Stomach (tissue), 4 donors: ENCODE measurements around the gene CTNNA3.

Experiments
- POLR2A ChIP-seq, 4 donors: fragments of 450-650 bp; IDR thresholded peaks; one replicate each; pipeline ENCODE4 v1.6.1; 2016; ENCODE audit warnings: antibody characterized with exemption in 4 of 4, control low read depth in 2 of 4, mild to moderate bottlenecking in 1 of 4, moderate library complexity in 1 of 4
- TF ChIP-seq, protein P1 (sequence below), 7 experiments: fragments of 450-650 bp in 4 of 7; fragments of 200-600 bp in 3 of 7; sonication (generic) in 3 of 7; IDR thresholded peaks; one replicate each; pipeline ENCODE4 v1.5.1; 2016 to 2019; ENCODE audit warnings: antibody characterized with exemption in 7 of 7, control low read depth in 2 of 7, mild to moderate bottlenecking in 1 of 7

DNA sequence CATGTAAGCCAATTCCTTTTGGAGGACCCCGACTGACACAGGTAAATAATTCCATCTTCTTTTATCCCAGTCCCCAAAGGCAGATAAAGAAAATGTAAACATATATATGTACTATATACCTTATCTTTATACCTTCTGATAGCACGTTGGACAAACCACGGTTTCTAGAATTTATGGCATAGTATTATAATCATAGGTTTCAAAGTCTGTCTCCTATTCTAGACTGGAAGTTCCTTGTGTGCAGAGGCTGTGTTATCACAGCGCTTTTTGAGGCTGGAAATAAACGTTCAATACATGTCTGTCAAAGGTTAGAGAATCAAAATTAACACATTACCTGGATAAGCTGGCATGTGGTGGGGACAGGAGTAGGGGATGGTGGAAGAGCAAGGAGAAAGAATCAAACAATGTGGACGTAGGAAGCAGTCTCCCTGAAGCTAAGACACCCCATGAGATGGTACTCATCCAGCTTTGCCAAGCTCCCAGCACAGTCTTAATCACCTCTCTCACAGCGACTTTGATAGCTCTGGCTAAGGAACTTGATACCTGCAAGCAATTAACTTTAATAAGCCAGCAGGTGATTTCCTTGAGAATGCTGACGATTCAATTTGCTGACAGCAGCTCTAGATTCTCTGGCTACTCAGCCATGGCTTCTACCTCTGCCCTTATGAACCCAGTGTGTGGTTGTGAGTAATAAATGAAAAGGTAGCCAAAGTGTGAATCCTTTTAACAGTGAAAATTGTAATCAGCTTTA lies 978.6 kb downstream of the CTNNA3 start:
- TF ChIP-seq POLR2A (IDR thresholded peaks at IDR 0.05): no peak
- TF ChIP-seq, protein P1, sequence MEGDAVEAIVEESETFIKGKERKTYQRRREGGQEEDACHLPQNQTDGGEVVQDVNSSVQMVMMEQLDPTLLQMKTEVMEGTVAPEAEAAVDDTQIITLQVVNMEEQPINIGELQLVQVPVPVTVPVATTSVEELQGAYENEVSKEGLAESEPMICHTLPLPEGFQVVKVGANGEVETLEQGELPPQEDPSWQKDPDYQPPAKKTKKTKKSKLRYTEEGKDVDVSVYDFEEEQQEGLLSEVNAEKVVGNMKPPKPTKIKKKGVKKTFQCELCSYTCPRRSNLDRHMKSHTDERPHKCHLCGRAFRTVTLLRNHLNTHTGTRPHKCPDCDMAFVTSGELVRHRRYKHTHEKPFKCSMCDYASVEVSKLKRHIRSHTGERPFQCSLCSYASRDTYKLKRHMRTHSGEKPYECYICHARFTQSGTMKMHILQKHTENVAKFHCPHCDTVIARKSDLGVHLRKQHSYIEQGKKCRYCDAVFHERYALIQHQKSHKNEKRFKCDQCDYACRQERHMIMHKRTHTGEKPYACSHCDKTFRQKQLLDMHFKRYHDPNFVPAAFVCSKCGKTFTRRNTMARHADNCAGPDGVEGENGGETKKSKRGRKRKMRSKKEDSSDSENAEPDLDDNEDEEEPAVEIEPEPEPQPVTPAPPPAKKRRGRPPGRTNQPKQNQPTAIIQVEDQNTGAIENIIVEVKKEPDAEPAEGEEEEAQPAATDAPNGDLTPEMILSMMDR (IDR thresholded peaks at IDR 0.05): no peak
